IPS DF 4.7 (cell line): ENCODE data around the gene TATDN2.
"Not testable (repeated sequence)": the region's sequence is repeated elsewhere in the genome, so short reads cannot be mapped to it uniquely, and the experiment has no call there.

ENCODE experiments used
- DNase-seq: peaks from one replicate; pipeline ENCODE4 v3.0.0-alpha.2; 2013; ENCODE audit warnings: low spot score; ENCODE audit errors: extremely low read depth

Gene TATDN2

DNA sequence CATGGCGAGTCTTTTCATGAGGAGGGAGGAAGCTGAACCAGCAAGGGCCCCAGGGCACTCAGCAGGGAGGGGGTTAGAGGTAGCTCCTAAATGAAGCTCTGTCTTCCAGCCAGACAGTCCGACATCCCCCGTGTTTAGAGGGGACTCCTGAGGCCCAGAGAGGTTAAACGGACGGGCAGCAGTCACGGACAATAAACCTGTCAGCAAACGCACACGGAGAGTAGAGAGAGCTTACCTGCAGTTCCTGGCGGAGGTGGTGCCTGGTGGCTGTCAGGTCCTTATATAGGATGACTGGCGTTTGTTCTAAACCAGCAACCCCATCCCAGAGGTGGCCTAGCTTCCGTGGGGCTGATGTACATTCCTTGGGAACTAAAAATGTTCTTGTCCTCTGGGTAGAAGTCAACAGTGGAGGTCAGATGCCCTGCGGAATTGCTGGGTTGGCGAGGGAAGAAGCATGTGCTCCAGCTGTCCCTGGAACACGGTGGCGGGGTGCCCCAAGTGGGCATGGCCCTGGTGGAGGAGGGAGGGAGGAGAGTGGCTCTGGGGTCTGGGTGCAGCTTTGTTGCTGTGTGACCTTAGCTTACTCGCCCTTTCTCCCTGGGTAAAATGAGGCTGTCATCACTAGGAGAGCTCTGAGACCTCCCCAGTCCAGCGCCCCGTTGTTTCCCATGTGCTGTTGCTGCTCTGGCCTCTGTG is 42.4 kb downstream of the TATDN2 start:
- DNase-seq, result no peak

DNA sequence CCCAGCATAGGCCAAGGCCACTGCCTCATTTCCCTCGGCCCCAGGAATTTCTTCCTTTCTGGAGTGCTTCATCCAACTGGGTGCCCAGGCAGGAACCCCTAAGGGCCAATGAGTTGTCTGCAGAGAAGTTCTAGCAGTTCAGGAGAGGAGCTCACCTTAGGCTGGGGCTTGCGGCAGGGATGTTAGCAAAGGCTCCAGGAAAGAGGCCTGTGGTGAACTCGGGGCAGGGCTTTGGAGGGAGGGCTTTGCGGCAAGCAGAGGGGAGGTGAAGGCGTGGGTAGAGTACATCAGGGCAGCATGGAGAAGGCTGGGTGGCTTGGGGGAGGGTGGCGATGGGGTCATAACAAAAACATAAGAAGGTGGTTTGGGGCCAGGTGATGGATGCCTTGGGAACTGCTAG is 43.4 kb downstream of the TATDN2 start:
- no peak for DNase-seq

DNA sequence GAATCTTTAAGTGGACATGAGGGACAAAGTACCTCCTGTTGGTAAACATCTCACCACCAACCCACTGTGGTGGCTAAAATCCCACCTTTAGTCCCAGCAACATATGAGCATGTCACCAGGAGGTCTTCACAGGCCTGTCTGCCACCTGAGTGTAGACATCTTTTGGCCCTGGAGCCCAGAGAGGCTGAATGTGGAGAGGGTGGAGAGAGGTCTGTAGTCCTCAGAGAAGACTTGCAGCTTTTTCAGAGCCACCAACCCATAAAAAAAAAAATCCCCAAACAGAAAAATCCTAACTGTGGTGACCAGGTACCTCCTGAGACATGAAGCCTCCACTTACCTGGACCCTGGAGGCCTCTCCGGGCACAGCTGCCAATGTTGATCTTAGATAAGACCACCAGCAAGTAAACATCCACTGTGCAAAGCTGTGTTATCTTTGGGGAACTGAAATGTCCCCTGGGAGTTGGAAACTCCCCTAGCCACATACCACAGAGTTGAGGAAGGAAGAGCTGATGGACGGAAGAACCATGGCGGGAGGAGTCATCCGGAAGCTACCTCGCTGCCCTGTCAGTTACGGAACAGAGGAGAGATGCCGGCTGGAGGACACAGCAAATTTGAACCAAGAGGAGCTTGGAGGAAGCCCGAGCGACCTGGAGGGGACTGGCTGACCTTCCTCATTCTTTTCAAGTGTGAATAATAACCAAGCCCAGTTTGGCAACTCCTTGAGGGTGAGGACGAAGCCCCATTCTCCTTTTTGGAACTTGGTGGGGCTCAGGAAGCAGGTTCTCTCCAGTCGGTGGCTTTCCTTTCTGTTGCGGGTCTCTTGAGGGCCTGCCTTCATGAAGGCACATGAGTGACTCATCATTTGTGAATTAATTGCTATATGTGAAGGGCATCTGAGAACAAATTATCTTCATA is 44.5 kb downstream of the TATDN2 start, which contains the start of gene GHRL:
Gene GHRL (minus strand): TSS at position 443 of the 915 bp plus-strand sequence. CDS start 2,767 bp downstream, outside the sequence.
- DNase-seq, result no peak

DNA sequence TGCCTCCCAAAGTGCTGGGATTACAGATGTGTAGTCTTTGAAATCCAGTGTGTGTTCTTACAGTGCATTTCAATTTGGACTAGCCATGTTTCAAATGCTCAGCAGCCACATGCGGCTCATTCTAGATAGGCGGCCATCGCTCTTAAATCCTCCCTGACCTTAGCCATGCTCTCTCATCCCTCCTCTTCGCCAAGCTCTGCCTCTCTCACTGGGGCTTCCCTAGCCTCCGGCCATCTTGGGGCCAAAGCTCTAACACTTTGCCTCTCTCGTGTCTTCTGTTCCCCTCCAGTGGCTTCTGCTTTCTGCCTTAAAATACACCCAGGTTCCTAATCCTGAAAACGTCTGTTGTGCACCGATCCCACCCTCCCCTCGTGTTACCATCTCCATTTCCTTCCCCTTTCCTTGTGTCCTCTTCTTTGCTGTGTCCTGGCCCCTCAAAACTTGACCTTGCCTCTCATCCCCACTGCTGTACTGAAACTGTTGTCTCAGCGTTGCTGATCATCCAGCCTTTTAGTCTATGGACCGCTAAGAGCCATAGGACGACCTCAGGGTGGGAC is 45.8 kb downstream of the TATDN2 start:
- no peak for DNase-seq

DNA sequence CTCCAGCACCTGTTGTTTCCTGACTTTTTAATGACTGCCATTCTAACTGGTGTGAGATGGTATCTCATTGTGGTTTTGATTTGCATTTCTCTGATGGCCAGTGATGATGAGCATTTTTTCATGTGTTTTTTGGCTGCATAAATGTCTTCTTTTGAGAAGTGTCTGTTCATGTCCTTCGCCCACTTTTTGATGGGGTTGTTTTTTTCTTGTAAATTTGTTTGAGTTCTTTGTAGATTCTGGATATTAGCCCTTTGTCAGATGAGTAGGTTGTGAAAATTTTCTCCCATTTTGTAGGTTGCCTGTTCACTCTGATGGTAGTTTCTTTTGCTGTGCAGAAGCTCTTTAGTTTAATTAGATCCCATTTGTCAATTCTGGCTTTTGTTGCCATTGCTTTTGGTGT is 49.8 kb downstream of the TATDN2 start:
- not testable (repeated sequence) for DNase-seq

DNA sequence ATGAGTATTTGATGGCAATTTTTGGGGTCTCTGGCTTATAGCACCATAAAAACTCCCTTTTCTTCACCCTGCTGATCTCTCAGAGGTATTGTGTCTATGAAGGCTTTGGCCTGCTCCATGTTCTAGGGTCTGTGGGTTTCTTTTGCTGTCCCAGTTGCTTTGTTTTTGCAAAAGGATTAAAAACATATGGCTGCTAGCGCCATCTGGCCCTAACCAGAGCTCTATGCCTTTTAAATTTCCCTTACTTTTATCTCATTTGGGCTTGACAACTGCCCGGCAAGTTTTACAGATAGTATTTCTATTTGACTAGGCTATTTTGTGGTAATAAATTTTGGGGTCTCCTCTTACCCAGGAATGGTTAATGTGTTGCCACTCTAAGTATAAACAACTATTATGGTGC is 50.9 kb downstream of the TATDN2 start:
- no peak for DNase-seq

DNA sequence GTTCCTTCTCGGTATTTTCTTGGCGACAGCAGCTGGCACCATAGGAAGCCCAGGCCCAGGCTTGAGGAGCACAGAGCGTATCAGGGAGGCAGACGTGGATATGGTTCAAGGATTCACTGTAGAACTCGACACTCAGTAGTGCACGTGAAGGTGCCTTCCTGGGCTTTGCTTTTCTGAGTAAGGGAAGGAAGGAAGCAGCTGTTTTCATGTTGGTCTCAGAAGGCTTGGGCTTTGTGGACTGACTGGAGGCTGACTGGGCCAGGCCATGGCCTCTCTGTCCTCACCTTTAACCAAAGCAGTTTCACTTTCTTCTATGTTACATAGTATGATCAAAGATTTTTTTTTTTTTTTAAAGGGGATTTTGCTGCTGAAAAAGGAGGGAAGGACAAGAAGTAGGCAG is 51.4 kb downstream of the TATDN2 start:
- no peak for DNase-seq

DNA sequence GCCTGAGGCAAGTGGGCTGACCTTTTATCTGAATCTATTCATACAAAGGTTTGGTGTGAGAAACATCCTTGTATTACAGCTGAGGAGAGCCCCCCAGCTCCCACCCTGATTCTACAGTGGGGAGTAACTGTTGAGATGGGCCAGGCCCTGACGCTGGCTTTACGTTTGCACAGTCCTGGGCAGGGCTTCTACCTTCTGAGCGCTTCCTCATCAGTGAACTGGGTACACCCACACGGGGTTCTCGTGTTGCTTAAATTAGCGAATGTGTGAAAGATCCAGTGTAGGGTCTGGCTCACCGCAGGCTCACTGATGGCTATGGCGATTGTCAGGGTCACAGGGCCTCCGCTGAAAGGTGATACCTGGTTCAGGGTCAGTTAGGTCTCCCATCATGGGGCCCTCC is 51.8 kb downstream of the TATDN2 start:
- DNase-seq, result no peak

DNA sequence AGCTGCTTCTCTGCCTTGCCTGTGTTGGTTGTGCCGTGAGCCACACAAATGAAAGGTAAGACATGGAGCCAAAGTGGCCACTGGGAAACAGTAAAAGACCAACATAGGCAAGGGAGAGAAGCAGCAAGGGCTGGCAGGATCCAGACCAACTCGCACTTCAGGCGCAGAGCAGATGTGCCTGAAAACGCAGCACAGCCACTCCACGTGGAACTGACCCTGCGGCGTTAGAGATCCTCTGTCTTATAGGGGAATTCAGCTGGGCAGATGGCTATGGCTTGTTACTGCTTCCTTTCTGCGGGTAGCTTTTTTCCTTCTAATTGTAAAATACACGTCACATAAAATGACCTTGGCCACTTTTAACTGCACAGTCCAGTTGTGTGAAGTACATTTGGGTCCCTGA is 54.8 kb downstream of the TATDN2 start:
- DNase-seq, result no peak

DNA sequence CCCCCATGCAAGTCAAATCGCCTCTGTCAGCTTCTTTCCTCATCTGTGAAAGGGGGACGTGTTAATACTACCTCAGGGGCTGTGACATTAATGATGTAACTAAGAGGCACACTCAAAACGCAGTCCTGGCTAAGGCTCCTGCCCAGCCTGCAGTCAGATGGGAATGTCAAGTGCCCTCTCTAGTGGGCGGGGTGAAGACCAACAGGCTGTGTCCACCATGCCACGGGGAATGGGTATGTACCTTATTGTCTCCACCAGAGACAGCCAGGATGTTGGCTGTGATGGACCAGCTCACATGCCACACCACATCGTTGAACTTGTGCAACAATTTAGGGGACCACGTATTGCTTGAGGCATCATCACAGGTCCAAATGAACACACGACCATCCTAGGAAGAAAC is 55.5 kb downstream of the TATDN2 start:
- no peak for DNase-seq

DNA sequence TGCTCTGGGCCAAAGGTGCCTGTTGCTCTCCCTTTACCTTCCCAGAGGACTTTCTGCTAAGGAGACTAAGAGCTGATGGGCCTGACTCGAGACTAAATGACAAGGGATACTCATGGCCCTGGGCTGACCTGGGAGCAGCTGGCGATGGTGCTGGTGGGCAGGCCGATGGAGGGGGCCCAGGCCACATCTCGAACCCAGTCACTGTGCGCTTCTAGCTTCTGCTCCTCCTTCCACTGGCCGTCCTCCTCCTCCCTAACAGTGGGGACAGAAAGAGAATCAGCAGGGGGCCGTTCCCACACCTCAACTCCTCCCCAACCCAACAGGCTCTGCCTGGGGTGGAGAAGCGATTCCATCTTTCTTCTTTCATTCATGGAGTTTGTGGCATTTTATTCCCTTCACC is 56.6 kb downstream of the TATDN2 start:
- DNase-seq, result no peak

DNA sequence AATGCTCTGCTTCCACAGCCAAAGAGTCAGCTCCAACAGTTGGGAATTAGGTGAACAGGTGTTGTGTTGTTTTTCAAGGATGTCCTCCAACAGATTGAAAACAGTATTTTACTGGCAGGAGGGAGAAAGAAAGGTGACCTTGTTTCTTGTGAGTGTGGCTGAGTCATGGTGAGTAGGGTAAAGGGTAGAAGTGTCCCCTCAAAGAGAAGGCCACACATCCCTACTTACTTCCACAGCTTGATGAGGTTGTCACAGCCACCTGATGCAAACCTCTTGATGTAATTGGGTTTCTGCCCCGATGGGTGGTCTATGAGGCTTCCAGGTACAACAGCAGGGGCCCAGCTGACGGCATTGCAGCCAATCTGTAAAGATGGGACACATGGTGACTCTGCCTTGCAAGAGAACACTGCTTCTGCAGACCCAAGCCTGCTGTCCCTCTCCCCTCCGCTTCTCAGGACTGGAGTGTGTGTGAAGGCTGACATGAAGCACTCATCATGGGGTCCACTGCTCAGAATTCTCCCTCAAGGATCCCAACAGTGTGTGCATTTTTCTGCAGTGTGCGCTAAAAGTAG is 57.2 kb downstream of the TATDN2 start:
- DNase-seq, result no peak

DNA sequence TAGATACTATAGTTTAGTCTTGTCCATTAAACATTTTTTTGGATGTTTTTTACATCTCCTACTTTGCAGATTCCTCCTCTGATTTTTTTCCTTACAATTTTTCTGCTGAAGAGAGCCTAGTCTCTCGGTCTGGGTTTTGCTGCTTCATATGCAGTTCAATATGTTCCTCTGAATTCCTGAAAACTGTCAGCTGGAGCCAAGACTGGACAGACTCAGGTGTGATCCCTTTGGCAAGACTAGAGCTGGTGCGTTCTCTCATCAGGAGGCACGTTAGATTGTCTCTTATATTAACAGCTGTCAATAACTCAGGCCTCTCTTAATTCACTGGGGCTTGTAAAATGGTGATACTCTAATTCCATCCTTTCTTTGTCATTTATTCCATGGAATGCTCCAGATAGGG is 57.9 kb downstream of the TATDN2 start:
- no peak for DNase-seq

DNA sequence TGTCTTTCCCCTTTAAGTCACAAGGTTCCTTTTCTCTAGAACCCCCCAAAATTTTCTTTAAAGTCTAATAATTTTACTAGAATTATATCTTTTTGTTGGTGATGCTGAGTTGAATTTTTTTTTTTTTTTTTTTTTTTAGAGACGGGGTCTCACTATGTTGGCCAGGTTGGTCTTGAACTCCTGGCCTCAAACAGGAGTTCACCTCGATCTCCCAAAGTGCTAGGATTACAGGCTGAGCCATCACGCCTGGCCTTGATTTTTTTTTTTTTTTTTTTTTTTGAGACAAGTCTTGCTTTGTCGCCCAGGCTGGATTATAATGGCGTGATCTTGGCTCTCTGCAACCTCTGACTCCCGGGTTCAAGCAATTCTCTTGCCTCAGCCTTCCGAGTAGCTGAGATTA is 60.4 kb downstream of the TATDN2 start:
- DNase-seq, result no peak

DNA sequence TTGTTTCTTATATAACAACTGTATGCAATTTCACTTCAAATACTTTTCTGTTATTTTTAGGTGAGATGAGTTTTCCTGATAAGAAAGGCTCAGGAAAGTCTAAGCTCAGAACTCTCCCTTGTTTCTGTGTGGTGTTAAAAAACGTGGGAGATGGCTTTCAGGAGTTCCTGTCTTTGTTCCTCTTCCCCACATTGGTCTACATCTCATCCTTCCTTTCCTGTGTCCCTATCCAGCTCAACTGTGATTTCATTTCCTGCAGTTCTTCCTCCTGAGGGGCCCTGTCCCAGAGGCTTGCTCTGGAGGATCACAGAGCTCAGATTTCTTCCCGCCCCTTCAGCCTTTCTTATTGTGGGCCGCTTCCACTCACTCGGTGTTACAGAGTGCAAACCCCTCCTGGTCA is 61.5 kb downstream of the TATDN2 start:
- no peak for DNase-seq

DNA sequence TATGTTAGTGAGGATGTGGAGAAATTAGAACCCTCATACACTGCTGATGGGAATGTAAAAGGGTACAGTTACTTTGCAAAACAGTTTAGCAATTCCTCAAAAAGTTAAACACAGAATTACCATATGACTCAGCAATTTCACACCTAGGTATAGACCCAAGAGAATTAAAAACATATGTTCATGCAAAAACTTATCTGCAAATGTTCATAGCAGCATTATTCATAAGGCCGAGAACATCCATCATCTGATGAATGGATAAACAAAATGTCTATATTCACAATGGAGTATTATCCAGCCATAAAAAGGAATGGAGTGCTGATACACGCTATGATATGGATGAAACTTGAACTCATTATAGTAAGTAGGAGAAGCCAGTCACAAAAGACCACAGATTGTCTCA is 62.3 kb downstream of the TATDN2 start:
- DNase-seq, result no peak

DNA sequence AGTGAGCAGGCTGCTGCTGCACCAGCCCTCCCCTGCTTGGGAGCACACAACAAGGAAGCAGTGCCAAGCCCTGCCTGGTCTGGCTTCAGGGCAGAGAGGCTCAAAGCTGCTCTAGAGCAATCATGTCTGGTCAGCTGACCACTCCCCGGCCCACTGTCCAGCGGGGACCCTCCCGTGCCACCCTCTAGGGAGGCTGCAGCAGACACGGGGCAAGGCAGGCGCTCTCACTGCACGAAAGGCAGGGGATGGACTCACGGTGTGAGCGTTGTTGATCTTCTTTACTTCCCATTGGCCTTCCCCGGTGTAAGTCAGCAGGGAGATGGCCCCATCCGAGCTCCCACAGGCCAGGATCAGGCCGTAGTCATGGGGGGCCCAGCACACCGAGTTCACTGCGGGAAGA is 63.5 kb downstream of the TATDN2 start:
- DNase-seq, result no peak

DNA sequence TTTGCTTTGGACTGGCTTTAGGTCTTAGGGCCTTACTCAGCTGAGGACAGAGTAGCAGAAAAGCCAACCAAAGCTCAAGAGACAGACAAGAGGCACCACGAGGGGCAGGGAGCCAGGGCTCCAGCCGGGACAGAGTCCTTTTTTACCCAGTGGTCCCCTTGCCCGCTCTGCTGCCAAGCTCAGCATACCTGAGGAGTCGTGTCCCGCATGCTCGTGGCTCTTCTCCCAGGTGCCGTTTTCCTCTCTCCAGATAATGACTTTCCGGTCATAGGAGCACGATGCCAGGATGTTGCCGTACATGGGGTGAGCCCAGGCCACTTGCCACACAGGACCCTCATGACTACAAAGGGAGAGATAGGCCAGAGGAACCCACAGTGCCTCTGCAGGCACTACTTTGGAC is 64.1 kb downstream of the TATDN2 start:
- DNase-seq, result no peak

DNA sequence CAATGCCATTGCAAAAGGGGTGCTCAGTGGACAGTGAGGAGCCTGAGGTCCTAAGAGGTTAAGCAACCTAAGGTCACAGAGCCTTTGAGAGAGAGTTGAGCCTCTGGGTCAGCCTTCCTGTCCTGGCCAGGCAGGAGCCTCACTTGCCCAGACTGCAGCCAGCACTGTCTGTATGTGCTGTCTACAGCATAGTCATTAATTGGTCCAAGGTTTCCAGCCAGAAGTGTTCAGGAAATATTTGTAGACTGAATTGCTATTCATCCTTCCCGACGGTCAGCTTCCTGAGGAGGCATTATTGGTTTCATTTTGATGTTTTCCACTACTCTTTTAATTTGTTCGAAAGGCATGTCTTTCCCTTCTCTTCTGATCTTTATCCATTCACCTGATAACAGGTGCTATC is 64.6 kb downstream of the TATDN2 start:
- DNase-seq, result no peak

DNA sequence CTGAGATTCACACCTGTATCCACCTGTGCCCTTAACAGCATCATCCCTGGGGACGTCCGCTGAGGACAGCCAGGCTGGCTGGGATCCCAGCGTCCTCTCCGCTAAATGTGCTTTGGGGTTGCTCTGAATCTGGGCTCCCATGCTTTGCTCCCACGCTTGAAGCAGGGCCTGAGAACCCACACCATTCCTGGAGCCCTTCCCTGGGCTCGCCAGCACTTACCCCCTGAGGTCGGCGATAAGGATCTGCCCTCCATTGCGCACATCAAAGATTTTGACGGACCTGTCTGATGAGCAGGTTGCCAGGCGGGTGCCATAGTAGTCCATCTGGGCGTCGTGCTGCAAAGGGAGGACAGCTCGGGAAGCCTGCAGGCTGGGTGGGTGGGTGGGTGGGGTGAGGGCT is 66.8 kb downstream of the TATDN2 start:
- no peak for DNase-seq

DNA sequence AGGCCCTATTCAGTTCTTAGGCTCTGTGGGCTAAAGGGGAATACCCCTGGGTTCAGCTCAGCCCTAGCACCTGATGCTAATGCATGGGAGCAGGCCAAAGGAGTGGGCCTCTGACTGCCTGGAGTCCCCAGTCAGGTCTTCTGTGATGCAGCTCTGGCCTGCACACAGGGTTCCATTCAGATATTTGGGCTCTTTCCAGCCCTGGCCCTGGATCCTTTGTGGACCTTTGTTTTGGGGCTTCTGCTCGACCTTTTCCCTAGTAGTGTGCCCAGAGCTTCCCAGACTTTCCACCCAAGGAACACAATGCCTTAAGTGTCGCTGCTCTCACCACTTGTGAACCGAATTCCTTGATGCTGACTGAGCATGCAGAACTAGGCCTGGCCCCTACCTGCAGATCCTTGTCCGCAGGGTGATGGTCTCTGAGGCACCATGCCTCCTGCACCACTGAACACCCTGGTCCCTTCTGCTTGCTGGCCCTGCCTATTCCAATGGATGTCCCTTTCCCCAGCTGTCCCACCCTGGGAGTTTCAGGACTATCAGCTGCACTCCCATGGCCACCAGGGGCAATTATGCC is 67.6 kb downstream of the TATDN2 start:
- no peak for DNase-seq
